HepG2 (cell line): ENCODE measurements around the gene KAZN. TPM values are rescaled to one million over a fixed set of nuclear protein-coding genes. Genes with fewer than 3 reads are reported as not detected.

ENCODE experiments used
- ATAC-seq: fragments of 200-7000 bp; cut with Tn5 transposase; 3 replicates; pipeline ENCODE4 v1.9.1; 2020; ENCODE audit warnings: mild to moderate bottlenecking, moderate library complexity
- BruUV-seq: library from RNA; stranded (reverse); fragments of 400-500 nt; replicated peaks from 2 replicates; lab custom pipeline; 2021; lab: Mats Ljungman, UMichigan
- CTCF ChIA-PET: fragments of 300-600 bp; formaldehyde crosslinking; extraction: SDS; loops from one replicate; lab custom pipeline; 2021; ENCODE audit warnings: low total read pairs, inconsistent platforms, low intra/inter-chr PET ratio; lab: Yijun Ruan, JAX
- POLR2A ChIA-PET: fragments of 350-600 bp; sonication (Branson Sonifier 250); formaldehyde crosslinking; loops from one replicate; lab custom pipeline; 2020; ENCODE audit warnings: antibody characterized with exemption, inconsistent platforms; lab: Yijun Ruan, JAX
- DNase-seq: peaks from one replicate; pipeline ENCODE4 v3.0.0-alpha.2; 2015; ENCODE audit warnings: low spot score
- FAIRE-seq: peaks from 3 replicates; lab custom pipeline; 2011; peaks lifted over from hg19 to GRCh38; lab: Jason Lieb, UNC
- H2AFZ ChIP-seq: one replicate; pipeline ENCODE4 v1.6.1; 2011; ENCODE audit warnings: low read length, inconsistent platforms
- H3K27ac ChIP-seq: fragments of 300-600 bp; 3 replicates; pipeline ENCODE4 v1.8.0; 2011; ENCODE audit warnings: mixed run types, mild to moderate bottlenecking, mixed read lengths, low read length, inconsistent platforms; ENCODE audit not compliant: insufficient read depth; ENCODE audit errors: extremely low read length
- H3K27me3 ChIP-seq, 2 experiments: fragments of 200-600 bp in 1 of 2; 2 replicates in 1 of 2; 3 replicates in 1 of 2; pipeline versions ENCODE4 v1.6.0 to v1.8.0; 2011; ENCODE audit warnings: low read length in 2 of 2, mild to moderate bottlenecking in 2 of 2, moderate library complexity in 2 of 2, inconsistent platforms in 1 of 2; ENCODE audit not compliant: insufficient read depth in 2 of 2, control insufficient read depth in 1 of 2
- H3K36me3 ChIP-seq, 2 experiments: fragments of 200-600 bp in 1 of 2; replicated peaks in 1 of 2; 2 replicates in 1 of 2; 3 replicates in 1 of 2; pipeline versions ENCODE4 v1.5.1 to v1.8.0; 2011; ENCODE audit warnings: low read length in 2 of 2, inconsistent platforms in 1 of 2; ENCODE audit not compliant: insufficient read depth in 2 of 2, control insufficient read depth in 1 of 2
- H3K4me1 ChIP-seq: 2 replicates; pipeline ENCODE4 v1.5.1; 2012; ENCODE audit warnings: low read length, inconsistent platforms; ENCODE audit not compliant: insufficient read depth
- H3K4me2 ChIP-seq: 2 replicates; pipeline ENCODE4 v1.6.0; 2011; ENCODE audit warnings: low read depth, low read length, inconsistent platforms
- H3K4me3 ChIP-seq, 3 experiments: fragments of 200-600 bp in 1 of 3; sonication (generic), shearing (Covaris generic) in 1 of 3; replicated peaks in 1 of 3; 2 replicates each; pipeline ENCODE4 v1.5.1; 2011 to 2016; ENCODE audit warnings: low read length in 3 of 3, inconsistent platforms in 2 of 3, low read depth in 2 of 3, mild to moderate bottlenecking in 2 of 3, control low read depth in 1 of 3, mixed read lengths in 1 of 3; ENCODE audit not compliant: insufficient read depth in 1 of 3
- H3K79me2 ChIP-seq: one replicate; pipeline ENCODE4 v1.6.1; 2011; ENCODE audit warnings: low read length, inconsistent platforms; ENCODE audit not compliant: insufficient read depth
- H3K9ac ChIP-seq: 2 replicates; pipeline ENCODE4 v1.6.0; 2011; ENCODE audit warnings: mild to moderate bottlenecking, low read depth, low read length, inconsistent platforms; ENCODE audit not compliant: insufficient read depth
- H3K9me3 ChIP-seq: 2 replicates; pipeline ENCODE4 v1.5.1; 2012; ENCODE audit warnings: mild to moderate bottlenecking, low read length
- H4K20me1 ChIP-seq: 2 replicates; pipeline ENCODE4 v1.6.0; 2011; ENCODE audit warnings: inconsistent platforms, mild to moderate bottlenecking, low read length, moderate library complexity; ENCODE audit not compliant: insufficient read depth
- ARID4A ChIP-seq: sonication (generic); formaldehyde crosslinking; IDR thresholded peaks from 2 replicates; pipeline ENCODE4 v1.5.0; 2020; ENCODE audit warnings: mild to moderate bottlenecking, missing genetic modification reagents, borderline replicate concordance
- GZF1 ChIP-seq: sonication (generic); formaldehyde crosslinking; IDR thresholded peaks from 2 replicates; pipeline ENCODE4 v1.5.1; 2020; ENCODE audit warnings: mild to moderate bottlenecking, missing genetic modification reagents
- KLF9 ChIP-seq: IDR thresholded peaks from 2 replicates; pipeline ENCODE4 v1.6.1; 2016; ENCODE audit warnings: low read depth
- ONECUT2 ChIP-seq: sonication (generic); formaldehyde crosslinking; IDR thresholded peaks from 2 replicates; pipeline ENCODE4 v1.4.0; 2020; ENCODE audit warnings: missing genetic modification reagents
- POLR2AphosphoS2 ChIP-seq: IDR thresholded peaks from 2 replicates; pipeline ENCODE4 v1.6.1; 2011; ENCODE audit warnings: low read depth, low read length, improper control_type of control experiment
- RBM39 ChIP-seq: fragments of 200-400 bp; formaldehyde crosslinking; IDR thresholded peaks from one replicate; pipeline ENCODE4 v1.6.1; 2018; ENCODE audit warnings: antibody characterized with exemption, mild to moderate bottlenecking, low read depth, low read length; ENCODE audit not compliant: poor library complexity, severe bottlenecking
- STAG1 ChIP-seq: sonication (generic); formaldehyde crosslinking; IDR thresholded peaks from 2 replicates; pipeline ENCODE4 v1.4.0; 2020; ENCODE audit warnings: missing genetic modification reagents
- ZEB1 ChIP-seq: IDR thresholded peaks from 2 replicates; pipeline ENCODE4 v1.6.1; 2012; ENCODE audit warnings: mild to moderate bottlenecking, low read depth, inconsistent platforms; ENCODE audit not compliant: insufficient replicate concordance
- ZNF275 ChIP-seq: sonication (generic); formaldehyde crosslinking; IDR thresholded peaks from 2 replicates; pipeline ENCODE4 v1.8.0; 2022; ENCODE audit warnings: missing genetic modification reagents, mild to moderate bottlenecking, inconsistent platforms, borderline replicate concordance
- ZNF354B ChIP-seq: sonication (generic); formaldehyde crosslinking; IDR thresholded peaks from 2 replicates; pipeline ENCODE4 v1.8.0; 2022; ENCODE audit warnings: mild to moderate bottlenecking, missing genetic modification reagents
- ZNF570 ChIP-seq: sonication (generic); formaldehyde crosslinking; IDR thresholded peaks from 2 replicates; pipeline ENCODE4 v1.4.0; 2020; ENCODE audit warnings: mild to moderate bottlenecking, missing genetic modification reagents, borderline replicate concordance
- ZNF580 ChIP-seq: IDR thresholded peaks from 2 replicates; pipeline ENCODE4 v1.6.1; 2016; ENCODE audit warnings: low read depth, borderline replicate concordance
- ZNF891 ChIP-seq: sonication (generic); formaldehyde crosslinking; IDR thresholded peaks from 2 replicates; pipeline ENCODE4 v1.5.0; 2020; ENCODE audit warnings: mild to moderate bottlenecking, missing genetic modification reagents
- WGBS: methylation state at CpG from one replicate; pipeline ENCODE4 v1.1.6; 2017; ENCODE audit warnings: low lambda C conversion rate; 5-methylcytosine and 5-hydroxymethylcytosine counted together
- in situ Hi-C: cut with HindIII; loops from 2 replicates; pipeline ENCODE4 v1.10.0; 2017; ENCODE audit warnings: low pct_unique_long_range_greater_than_20kb; ENCODE audit not compliant: extremely low pct_ligation_motif_present
- intact Hi-C: fragments of 100-400 bp; cut with micrococcal nuclease; formaldehyde crosslinking; loops from one replicate; pipeline ENCODE4 v1.10.0; 2022; ENCODE audit not compliant: unreplicated experiment
- polyA plus RNA-seq, 8 experiments: library from polyadenylated mRNA; depleted of rRNA in 3 of 8; stranded (reverse) in 7 of 8; unstranded in 1 of 8; fragments of >200 nt; fragmentation: Illumina TruSeq in 4 of 8; extraction: Trizol in 4 of 8; gene quantifications; 2 replicates each; pipeline versions ENCODE4 v1.2.1 to v1.2.3, GENCODE V29; 2011 to 2016; ENCODE audit warnings: low read depth in 4 of 8, missing spikeins in 1 of 8, mixed read lengths in 1 of 8; ENCODE audit not compliant: insufficient read depth in 1 of 8
- total RNA-seq, 5 experiments: library from RNA; depleted of rRNA; stranded (reverse); fragments of >200 nt; fragmentation: Illumina TruSeq; extraction: Trizol; gene quantifications; 2 replicates each; pipeline ENCODE4 v1.2.3, GENCODE V29; 2016; ENCODE audit warnings: low read depth in 1 of 5

KAZN gene
- total and polyA plus RNA-seq, 2 of the 13 experiments (the other 11 are each of a cell fraction or from before 2014, with no cell fraction given), result 10.4 to 13.5 TPM

GRCh38 chr1:15081102-15081501 lies 482.6 kb downstream of the KAZN start:
- Histone ChIP-seq H4K20me1 (0 out of 2 replicates have a peak, but pooled peaks cover 2% of the 10 kb centered on the region), H3K9ac (no peak overlapping the region), H3K4me1 (peaks cover 16% of the 10 kb centered on the region), H3K4me2 (no peak overlapping the region), H3K4me3 (no peak overlapping the region), H3K79me2 (no peaks in the 10 kb centered on the region)
- in situ Hi-C loops, result no loop called here
- POLR2A ChIA-PET, result no interaction called here
- peak; percentile 15; the same call in 2 of the 3 replicates for ATAC-seq
- CTCF ChIA-PET, result no interaction called here
- TF ChIP-seq ZNF580 (CRISPR knock-in tag) (no peak), GZF1 (no peak), STAG1 (CRISPR knock-in tag) (no peak), ZNF275 (no peak)
- TF ChIP-seq, all 625 proteins: peak for 0
- no peaks in the 10 kb centered on the region for H3K9me3 ChIP-seq
- H3K36me3 ChIP-seq, result no peaks in the 10 kb centered on the region
- 34% methylated on average over 8 of the region's 8 CpGs for WGBS
- DNase-seq (no peak), FAIRE-seq (no peak)
- H3K27ac ChIP-seq, result no peak overlapping the region
- BruUV-seq, result no TSS peak
- intact Hi-C loops, result no loop called here
- no peak overlapping the region for H2AFZ ChIP-seq
- H3K27me3 ChIP-seq, result peaks cover 1 to 14% of the 10 kb centered on the region in 2 experiments; a peak in 4 of 5 replicates

- Histone ChIP-seq H3K4me1 (peaks cover 16% of the 10 kb centered on the region), H3K4me3 (no peak overlapping the region), H3K27me3 (peaks cover 1 to 13% of the 10 kb centered on the region in 2 experiments; a peak in 4 of 5 replicates), H3K9me3 (no peaks in the 10 kb centered on the region), H3K27ac (no peak overlapping the region), H4K20me1 (0 out of 2 replicates have a peak, but pooled peaks cover 2% of the 10 kb centered on the region), H2AFZ (no peak overlapping the region), H3K4me2 (no peak overlapping the region), H3K79me2 (no peaks in the 10 kb centered on the region), H3K36me3 (no peaks in the 10 kb centered on the region), H3K9ac (no peak overlapping the region)
- intact Hi-C loops (no loop called here), in situ Hi-C loops (no loop called here)
- WGBS, result 11% methylated on average over 3 of the region's 7 CpGs
- FAIRE-seq, result no peak
- ChIA-PET POLR2A (no interaction called here), CTCF (no interaction called here)
- no TSS peak for BruUV-seq
- no peak for ATAC-seq
- DNase-seq, result no peak
- TF ChIP-seq ZNF570 (no peak), POLR2AphosphoS2 (no peak), ZEB1 (no peak), ONECUT2 (no peak), ZNF354B (CRISPR knock-in tag) (no peak), KLF9 (no peak), ARID4A (CRISPR knock-in tag) (no peak), RBM39 (no peak), ZNF891 (CRISPR knock-in tag) (no peak)
Measured at GRCh38 chr1:15083578-15083977, 485.1 kb downstream of the KAZN start.
